ENCODE data around the gene ASF1A. TPM values are rescaled to one million over a fixed set of nuclear protein-coding genes. Genes with fewer than 3 reads are reported as not detected.

The ASF1A gene
- total and polyA plus RNA-seq, 9 of the 15 experiments (the other 6 are each of a cell fraction or from before 2014, with no cell fraction given) = 31.5 to 45.3 (median 34.8) TPM

- TF ChIP-seq JUND (IDR thresholded peaks at IDR 0.05; ENCODE audit: borderline replicate concordance, low read depth, low read length) = peak; percentile 48
- TF ChIP-seq JUND (tag; IDR thresholded peaks at IDR 0.05; ENCODE audit: borderline replicate concordance, low read depth, low read length) = peak; percentile 8; the same call in 1 of the 3 replicates
- no peak for TF ChIP-seq SNIP1 (IDR thresholded peaks at IDR 0.05; ENCODE audit: low read depth)
- no peak for TF ChIP-seq RFX5 (IDR thresholded peaks at IDR 0.05; ENCODE audit: low read depth, low read length)
- no peak for TF ChIP-seq MYNN (IDR thresholded peaks at IDR 0.05)
- TF ChIP-seq MYNN (CRISPR knock-in tag; IDR thresholded peaks at IDR 0.05) = no peak
- TF ChIP-seq DMBX1 (CRISPR knock-in tag; IDR thresholded peaks at IDR 0.05; ENCODE audit: borderline replicate concordance) = peak; percentile 45; the same call in 1 of the 2 replicates
- no peak for TF ChIP-seq JUNB (CRISPR knock-in tag; conservative IDR thresholded peaks at IDR 0.05)
- no peak for TF ChIP-seq ZC3H8 (IDR thresholded peaks at IDR 0.05)
- TF ChIP-seq NR2C2 (CRISPR knock-in tag; IDR thresholded peaks at IDR 0.05) = no peak
- TF ChIP-seq NR2C2 (tag; IDR thresholded peaks at IDR 0.05) = peak; percentile 79; the same call in 1 of the 2 replicates
- TF ChIP-seq ZNF23 (CRISPR knock-in tag; IDR thresholded peaks at IDR 0.05) = no peak
- TF ChIP-seq EP300 (IDR thresholded peaks at IDR 0.05; ENCODE audit: low read length) = no peak; the same call in 1 of the 2 replicates
- no peak for TF ChIP-seq ZNF668 (CRISPR knock-in tag; IDR thresholded peaks at IDR 0.05)
- TF ChIP-seq EHMT2 (IDR thresholded peaks at IDR 0.05) = no peak
- TF ChIP-seq ZNF76 (CRISPR knock-in tag; IDR thresholded peaks at IDR 0.05; ENCODE audit: borderline replicate concordance) = no peak
- no peak for TF ChIP-seq ZNF583 (CRISPR knock-in tag; IDR thresholded peaks at IDR 0.05)
- peak; percentile 78 for TF ChIP-seq ZNF175 (CRISPR knock-in tag; IDR thresholded peaks at IDR 0.05; ENCODE audit: low read depth)
- peak; percentile 28 for TF ChIP-seq NFIC (IDR thresholded peaks at IDR 0.05)
- TF ChIP-seq, protein P1, sequence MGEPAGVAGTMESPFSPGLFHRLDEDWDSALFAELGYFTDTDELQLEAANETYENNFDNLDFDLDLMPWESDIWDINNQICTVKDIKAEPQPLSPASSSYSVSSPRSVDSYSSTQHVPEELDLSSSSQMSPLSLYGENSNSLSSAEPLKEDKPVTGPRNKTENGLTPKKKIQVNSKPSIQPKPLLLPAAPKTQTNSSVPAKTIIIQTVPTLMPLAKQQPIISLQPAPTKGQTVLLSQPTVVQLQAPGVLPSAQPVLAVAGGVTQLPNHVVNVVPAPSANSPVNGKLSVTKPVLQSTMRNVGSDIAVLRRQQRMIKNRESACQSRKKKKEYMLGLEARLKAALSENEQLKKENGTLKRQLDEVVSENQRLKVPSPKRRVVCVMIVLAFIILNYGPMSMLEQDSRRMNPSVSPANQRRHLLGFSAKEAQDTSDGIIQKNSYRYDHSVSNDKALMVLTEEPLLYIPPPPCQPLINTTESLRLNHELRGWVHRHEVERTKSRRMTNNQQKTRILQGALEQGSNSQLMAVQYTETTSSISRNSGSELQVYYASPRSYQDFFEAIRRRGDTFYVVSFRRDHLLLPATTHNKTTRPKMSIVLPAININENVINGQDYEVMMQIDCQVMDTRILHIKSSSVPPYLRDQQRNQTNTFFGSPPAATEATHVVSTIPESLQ (CRISPR knock-in tag; IDR thresholded peaks at IDR 0.05) = peak; percentile 93
- TF ChIP-seq ZNF143 (CRISPR knock-in tag; IDR thresholded peaks at IDR 0.05) = no peak
- TF ChIP-seq MAFF (IDR thresholded peaks at IDR 0.05; ENCODE audit: low read length) = no peak
- no peak for TF ChIP-seq HDGF (IDR thresholded peaks at IDR 0.05)
- TF ChIP-seq U2AF2 (optimal IDR thresholded peaks at IDR 0.05; ENCODE audit: low read depth, low read length) = no peak
- TF ChIP-seq SMARCC2 (IDR thresholded peaks at IDR 0.05; ENCODE audit: low read depth) = no peak
- no peak for TF ChIP-seq ATF4 (CRISPR knock-in tag; IDR thresholded peaks at IDR 0.05)
- TF ChIP-seq KLF13 (tag; IDR thresholded peaks at IDR 0.05; ENCODE audit: borderline replicate concordance, low read depth) = no peak
- no peak; the same call in 1 of the 2 replicates for TF ChIP-seq PREB (CRISPR knock-in tag; IDR thresholded peaks at IDR 0.05)
These were observed 40.7 kb downstream of the ASF1A start, which contains the start of gene MCM9 (continued) for GRCh38 chr6:118934461-118935330.
